Prostate gland (tissue), 2 donors: ENCODE measurements around the gene CX3CL1. TPM values are rescaled to one million over a fixed set of nuclear protein-coding genes. Genes with fewer than 3 reads are reported as not detected.
A peak's percentile ranks its signal among the peaks of the same experiment; 100 is the strongest.

Experiments
- DNase-seq: peaks from one replicate; pipeline ENCODE4 v3.0.0-alpha.2; 2019; ENCODE audit warnings: low spot score
- H3K27ac ChIP-seq, 2 donors: fragments of 200-600 bp; sonication (generic); 2 replicates each; pipeline ENCODE4 v1.5.1; 2017 to 2019
- H3K27me3 ChIP-seq: fragments of 200-600 bp; sonication (generic); replicated peaks from 2 replicates; pipeline ENCODE4 v1.5.1; 2019; ENCODE audit not compliant: insufficient read depth
- H3K36me3 ChIP-seq, 2 donors: fragments of 200-600 bp; sonication (generic); 1 replicate in 1 of 2; 2 replicates in 1 of 2; pipeline versions ENCODE4 v1.5.1 to v1.8.1; 2017 to 2019
- H3K4me1 ChIP-seq: fragments of 200-600 bp; sonication (generic); replicated peaks from 2 replicates; pipeline ENCODE4 v1.5.1; 2019
- H3K4me3 ChIP-seq, 2 donors: fragments of 200-600 bp; sonication (generic); 2 replicates each; pipeline ENCODE4 v1.5.1; 2017 to 2019
- H3K9me3 ChIP-seq: fragments of 200-600 bp; sonication (generic); 2 replicates; pipeline ENCODE4 v1.5.1; 2017
- POLR2A ChIP-seq: fragments of 450-650 bp; IDR thresholded peaks from one replicate; pipeline ENCODE4 v1.6.1; 2016; ENCODE audit warnings: antibody characterized with exemption, mild to moderate bottlenecking
- POLR2AphosphoS5 ChIP-seq: sonication (generic); formaldehyde crosslinking; IDR thresholded peaks from one replicate; pipeline ENCODE4 v1.6.1; 2017; ENCODE audit warnings: antibody characterized with exemption
- WGBS: methylation state at CpG from one replicate; pipeline ENCODE4 v1.1.5; 2018; 5-methylcytosine and 5-hydroxymethylcytosine counted together
- intact Hi-C: fragments of 100-400 bp; cut with DNase I; formaldehyde crosslinking; loops from one replicate; pipeline ENCODE4 v1.14.2; 2022
- total RNA-seq, 2 donors: library from RNA; depleted of rRNA; stranded (reverse); fragments of >200 nt; gene quantifications; one replicate each; pipeline ENCODE4 v1.1.0, GENCODE V29; 2016
- TF ChIP-seq, protein P1 (sequence below), 4 experiments: fragments of 200-600 bp in 2 of 4; fragments of 450-650 bp in 2 of 4; sonication (generic) in 2 of 4; IDR thresholded peaks; 1 replicate in 3 of 4; 2 replicates in 1 of 4; pipeline ENCODE4 v1.5.1; 2016 to 2019; ENCODE audit warnings: antibody characterized with exemption in 4 of 4, mild to moderate bottlenecking in 2 of 4, moderate library complexity in 2 of 4

CX3CL1 gene
- total RNA-seq, 2 donors from 2014 or later = 30.2 to 52.6 TPM

DNA sequence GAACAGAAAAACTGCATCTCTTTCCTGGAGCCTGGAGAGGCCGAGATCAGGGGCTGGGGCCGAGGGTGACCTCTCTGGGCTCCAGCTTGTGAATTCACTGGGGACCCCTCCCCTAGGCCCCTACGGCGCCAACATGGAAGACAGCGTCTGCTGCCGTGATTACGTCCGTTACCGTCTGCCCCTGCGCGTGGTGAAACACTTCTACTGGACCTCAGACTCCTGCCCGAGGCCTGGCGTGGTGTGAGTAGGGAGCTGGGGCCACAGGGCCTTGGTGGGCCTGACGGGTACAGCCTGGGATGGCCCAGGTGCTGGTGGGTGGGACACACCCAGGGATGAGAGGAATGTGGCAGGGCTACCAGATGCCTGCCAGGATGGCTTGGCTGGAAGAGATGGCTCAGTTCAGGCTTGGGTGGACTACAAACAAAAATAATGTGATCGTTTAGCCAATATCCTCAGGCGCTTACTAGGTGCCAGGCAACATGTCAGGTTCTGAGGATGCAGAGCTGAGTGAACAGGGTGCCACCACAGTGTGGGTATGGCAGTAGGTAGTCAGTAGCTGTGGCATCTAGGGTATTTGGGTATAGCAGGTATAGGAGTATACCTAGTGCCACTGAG lies 11.9 kb upstream of the CX3CL1 start:
- Histone ChIP-seq H3K27ac (no peak overlapping the region), H3K4me3 (no peak overlapping the region), H3K27me3 (no peaks in the 10 kb centered on the region), H3K9me3 (no peaks in the 10 kb centered on the region), H3K4me1 (no peaks in the 10 kb centered on the region), H3K36me3 (no peaks in the 10 kb centered on the region)
- TF ChIP-seq, protein P1, sequence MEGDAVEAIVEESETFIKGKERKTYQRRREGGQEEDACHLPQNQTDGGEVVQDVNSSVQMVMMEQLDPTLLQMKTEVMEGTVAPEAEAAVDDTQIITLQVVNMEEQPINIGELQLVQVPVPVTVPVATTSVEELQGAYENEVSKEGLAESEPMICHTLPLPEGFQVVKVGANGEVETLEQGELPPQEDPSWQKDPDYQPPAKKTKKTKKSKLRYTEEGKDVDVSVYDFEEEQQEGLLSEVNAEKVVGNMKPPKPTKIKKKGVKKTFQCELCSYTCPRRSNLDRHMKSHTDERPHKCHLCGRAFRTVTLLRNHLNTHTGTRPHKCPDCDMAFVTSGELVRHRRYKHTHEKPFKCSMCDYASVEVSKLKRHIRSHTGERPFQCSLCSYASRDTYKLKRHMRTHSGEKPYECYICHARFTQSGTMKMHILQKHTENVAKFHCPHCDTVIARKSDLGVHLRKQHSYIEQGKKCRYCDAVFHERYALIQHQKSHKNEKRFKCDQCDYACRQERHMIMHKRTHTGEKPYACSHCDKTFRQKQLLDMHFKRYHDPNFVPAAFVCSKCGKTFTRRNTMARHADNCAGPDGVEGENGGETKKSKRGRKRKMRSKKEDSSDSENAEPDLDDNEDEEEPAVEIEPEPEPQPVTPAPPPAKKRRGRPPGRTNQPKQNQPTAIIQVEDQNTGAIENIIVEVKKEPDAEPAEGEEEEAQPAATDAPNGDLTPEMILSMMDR (IDR thresholded peaks at IDR 0.05) = no peak
- TF ChIP-seq POLR2AphosphoS5 (no peak), POLR2A (no peak)
- 85% methylated on average over 16 of the region's 16 CpGs for WGBS
- no peak for DNase-seq
- intact Hi-C loops = no loop called here

DNA sequence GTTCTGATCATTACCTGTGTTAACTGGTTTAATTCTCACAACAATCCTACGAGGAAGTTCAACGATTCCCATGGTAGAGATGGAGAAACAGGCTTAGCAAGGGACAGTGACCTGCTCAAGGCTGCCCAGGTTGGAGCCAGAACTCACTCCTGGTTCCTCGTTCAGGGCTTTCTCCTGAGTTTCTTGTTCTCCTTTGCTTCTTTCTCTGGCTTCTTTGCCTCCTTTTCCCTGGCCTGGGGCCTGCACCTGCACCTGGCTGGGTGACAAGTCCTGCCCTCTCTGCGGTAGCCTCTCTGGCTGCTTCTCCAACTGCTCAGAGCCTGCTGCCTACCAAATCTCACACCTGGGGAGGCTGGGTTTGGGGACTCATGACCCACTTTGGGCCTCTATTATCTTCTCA lies 10.9 kb upstream of the CX3CL1 start:
- H3K9me3 ChIP-seq = no peaks in the 10 kb centered on the region
- peak overlapping the region in 1 of 2 donors; percentile 12 for H3K27ac ChIP-seq
- peak; percentile 46 for DNase-seq
- no peaks in the 10 kb centered on the region for H3K4me1 ChIP-seq
- H3K27me3 ChIP-seq = no peaks in the 10 kb centered on the region
- intact Hi-C loops = no loop called here
- no peak for TF ChIP-seq POLR2A
- TF ChIP-seq POLR2AphosphoS5 = no peak
- TF ChIP-seq, protein P1 (IDR thresholded peaks at IDR 0.05) = no peak
- no peak overlapping the region for H3K4me3 ChIP-seq
- WGBS = 43% methylated on average over 4 of the region's 4 CpGs
- no peaks in the 10 kb centered on the region for H3K36me3 ChIP-seq

DNA sequence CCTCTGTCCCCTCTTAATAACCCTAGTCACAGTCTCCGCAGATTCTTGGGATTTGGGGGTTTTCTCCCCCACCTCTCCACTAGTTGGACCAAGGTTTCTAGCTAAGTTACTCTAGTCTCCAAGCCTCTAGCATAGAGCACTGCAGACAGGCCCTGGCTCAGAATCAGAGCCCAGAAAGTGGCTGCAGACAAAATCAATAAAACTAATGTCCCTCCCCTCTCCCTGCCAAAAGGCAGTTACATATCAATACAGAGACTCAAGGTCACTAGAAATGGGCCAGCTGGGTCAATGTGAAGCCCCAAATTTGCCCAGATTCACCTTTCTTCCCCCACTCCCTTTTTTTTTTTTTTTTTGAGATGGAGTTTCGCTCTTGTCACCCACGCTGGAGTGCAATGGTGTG lies 8.1 kb upstream of the CX3CL1 start:
- H3K27me3 ChIP-seq = no peaks in the 10 kb centered on the region
- intact Hi-C loops = no loop called here
- 95% methylated on average over 3 of the region's 3 CpGs for WGBS
- no peak overlapping the region for H3K4me3 ChIP-seq
- no peak for DNase-seq
- no peaks in the 10 kb centered on the region for H3K9me3 ChIP-seq
- no peaks in the 10 kb centered on the region for H3K4me1 ChIP-seq
- H3K27ac ChIP-seq = no peak overlapping the region
- TF ChIP-seq POLR2A (no peak), POLR2AphosphoS5 (no peak)
- TF ChIP-seq, protein P1 (IDR thresholded peaks at IDR 0.05) = no peak
- no peaks in the 10 kb centered on the region for H3K36me3 ChIP-seq

DNA sequence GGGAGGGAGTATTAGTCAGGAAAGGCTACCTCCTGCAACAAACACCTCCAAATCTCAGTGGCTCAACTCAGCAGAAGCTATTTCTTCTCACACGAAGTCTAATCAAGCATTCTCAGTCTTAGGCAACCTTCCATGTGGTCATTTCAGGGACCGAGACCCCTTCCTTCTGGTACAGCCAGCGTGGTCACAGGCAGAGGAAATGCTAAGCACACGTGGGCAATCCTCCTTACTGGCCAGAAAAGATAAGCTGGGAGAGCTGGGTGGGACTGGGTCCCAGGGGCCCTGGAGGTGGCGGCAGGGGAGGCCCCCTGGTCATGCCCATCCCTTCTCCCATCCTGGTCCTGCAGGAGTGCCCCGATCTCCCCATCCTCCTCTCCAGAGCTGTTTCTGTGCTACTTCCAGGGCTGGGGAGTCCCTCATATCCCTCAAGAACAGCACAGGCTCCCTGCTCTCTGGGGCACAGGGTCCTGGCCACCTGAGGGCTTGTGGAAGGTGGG lies 5.7 kb upstream of the CX3CL1 start:
- Histone ChIP-seq H3K4me3 (no peak overlapping the region), H3K9me3 (no peaks in the 10 kb centered on the region), H3K36me3 (no peaks in the 10 kb centered on the region), H3K4me1 (no peaks in the 10 kb centered on the region), H3K27me3 (no peaks in the 10 kb centered on the region), H3K27ac (peak overlapping the region in 1 of 2 donors; percentile 5)
- intact Hi-C loops = no loop called here
- 85% methylated on average over 6 of the region's 6 CpGs for WGBS
- DNase-seq = no peak
- TF ChIP-seq, protein P1 (IDR thresholded peaks at IDR 0.05) = no peak
- no peak for TF ChIP-seq POLR2AphosphoS5
- TF ChIP-seq POLR2A = no peak

DNA sequence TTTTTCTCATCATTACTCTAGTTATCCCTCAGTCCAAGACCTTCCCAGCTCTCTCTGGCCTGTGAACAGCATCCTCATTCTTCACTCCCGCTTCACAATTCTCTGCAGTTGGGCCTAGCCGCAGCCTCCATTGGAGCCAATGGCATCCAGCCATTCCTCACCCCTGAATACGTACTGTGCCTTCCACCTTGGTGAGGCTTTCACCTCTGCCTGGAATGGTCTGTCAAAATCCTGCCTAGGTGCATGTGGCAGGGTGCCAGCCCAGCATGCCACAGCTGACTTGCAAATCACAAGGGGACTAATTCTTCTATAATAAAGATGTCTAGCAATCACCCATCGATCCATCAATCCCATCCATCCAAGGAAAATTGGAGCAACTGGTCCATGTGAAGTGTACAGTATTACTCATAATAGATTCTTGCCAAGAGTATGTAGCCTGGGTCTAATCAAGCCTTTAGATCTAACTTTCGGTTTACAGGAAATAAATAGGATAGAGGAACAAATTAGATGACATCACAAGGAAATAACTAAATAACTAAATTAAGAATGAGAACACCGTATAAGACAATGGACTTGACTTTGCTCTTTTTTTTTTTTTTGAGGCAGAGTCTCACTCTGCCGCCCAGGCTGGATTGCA lies 5.1 kb upstream of the CX3CL1 start:
- intact Hi-C loops = no loop called here
- TF ChIP-seq POLR2A (no peak), POLR2AphosphoS5 (peak; percentile 77)
- Histone ChIP-seq H3K4me3 (no peak overlapping the region), H3K36me3 (no peaks in the 10 kb centered on the region), H3K27ac (peak overlapping the region in 1 of 2 donors; percentile 5), H3K27me3 (no peaks in the 10 kb centered on the region), H3K9me3 (no peaks in the 10 kb centered on the region), H3K4me1 (peaks cover 4% of the 10 kb centered on the region)
- 37% methylated on average over 7 of the region's 7 CpGs for WGBS
- DNase-seq = peak; percentile 24
